ENCODE results near the gene OPCML. TPM values are rescaled to one million over a fixed set of nuclear protein-coding genes. Genes with fewer than 3 reads are reported as not detected.

The OPCML gene
- total and polyA plus RNA-seq, 4 donors, result under 0.01 to 0.01 TPM; not detected in 2

DNA sequence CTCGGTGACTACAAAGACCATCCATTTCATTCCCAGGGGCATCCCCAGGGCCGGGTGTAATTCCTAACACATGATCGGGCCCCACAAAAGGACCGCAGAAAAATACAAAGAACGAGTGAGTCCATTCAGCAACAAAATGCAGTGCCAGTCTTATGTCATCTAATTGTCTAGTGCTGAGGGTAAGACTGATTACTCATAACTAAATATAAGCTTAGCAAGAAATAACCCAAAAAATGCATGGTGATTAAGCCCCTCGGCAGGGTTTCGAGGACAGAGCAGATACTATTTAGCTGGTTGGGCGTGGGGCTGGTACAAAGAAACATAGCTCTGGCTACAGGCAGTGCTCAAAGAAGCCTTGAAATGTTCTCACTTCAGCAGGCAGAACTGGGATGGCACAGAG, 1078.9 kb downstream of the OPCML start:
- no peak for DNase-seq (ENCODE audit: low spot score)
- Histone ChIP-seq H3K4me1 (ENCODE audit: control insufficient read depth in 4 of 4, insufficient read depth in 4 of 4, low read length in 3 of 4) (no peaks in the 10 kb centered on the region), H3K36me3 (ENCODE audit: control insufficient read depth in 4 of 4, insufficient read depth in 3 of 4, low read depth in 1 of 4, low read length in 3 of 4) (no peaks in the 10 kb centered on the region), H3K9me3 (ENCODE audit: control insufficient read depth in 4 of 4, low read length in 3 of 4) (no peaks in the 10 kb centered on the region), H3K27ac (ENCODE audit: low read depth in 1 of 2, low read length in 2 of 2) (no peak overlapping the region), H3K4me3 (ENCODE audit: low read depth in 1 of 3, low read length in 3 of 3) (no peak overlapping the region), H3K27me3 (ENCODE audit: control insufficient read depth in 4 of 4, insufficient read depth in 4 of 4, low read length in 3 of 4) (no peaks in the 10 kb centered on the region), H3K9ac (ENCODE audit: low read depth in 1 of 2, low read length in 2 of 2) (no peak overlapping the region)
- WGBS, result 85% methylated on average over 8 of the region's 8 CpGs
- TF ChIP-seq ZBTB33 (IDR thresholded peaks at IDR 0.05), result no peak

DNA sequence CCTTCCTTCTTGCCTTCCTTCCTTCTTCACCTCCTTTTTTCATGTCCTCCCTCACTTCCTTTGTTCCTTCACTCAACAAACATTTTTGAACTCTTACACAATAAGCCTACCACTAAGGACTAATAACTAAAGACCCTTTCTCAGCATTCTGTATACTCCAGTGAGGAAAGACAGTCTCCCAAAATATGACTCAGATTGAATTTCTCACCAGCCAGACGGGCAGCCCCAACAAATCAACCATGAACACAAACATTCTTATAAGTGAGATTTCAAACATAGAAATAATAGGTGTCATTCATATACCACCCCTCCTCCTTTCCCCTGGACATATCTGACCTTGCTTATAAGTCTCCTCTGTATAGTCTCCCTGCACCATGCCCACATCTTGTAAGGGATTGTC, 1079.7 kb downstream of the OPCML start:
- no peak for DNase-seq (ENCODE audit: low spot score)
- Histone ChIP-seq H3K36me3 (ENCODE audit: control insufficient read depth in 4 of 4, insufficient read depth in 3 of 4, low read depth in 1 of 4, low read length in 3 of 4) (no peaks in the 10 kb centered on the region), H3K9ac (ENCODE audit: low read depth in 1 of 2, low read length in 2 of 2) (no peak overlapping the region), H3K9me3 (ENCODE audit: control insufficient read depth in 4 of 4, low read length in 3 of 4) (no peaks in the 10 kb centered on the region), H3K4me3 (ENCODE audit: low read depth in 1 of 3, low read length in 3 of 3) (no peak overlapping the region), H3K27ac (ENCODE audit: low read depth in 1 of 2, low read length in 2 of 2) (no peak overlapping the region), H3K27me3 (ENCODE audit: control insufficient read depth in 4 of 4, insufficient read depth in 4 of 4, low read length in 3 of 4) (no peaks in the 10 kb centered on the region), H3K4me1 (ENCODE audit: control insufficient read depth in 4 of 4, insufficient read depth in 4 of 4, low read length in 3 of 4) (no peaks in the 10 kb centered on the region)
- no peak for TF ChIP-seq RXRA (IDR thresholded peaks at IDR 0.05)
- TF ChIP-seq EGR1 (IDR thresholded peaks at IDR 0.05; ENCODE audit: low read depth in 2 of 2), result no peak
- no peak for TF ChIP-seq ZBTB33 (IDR thresholded peaks at IDR 0.05)
- no peak for TF ChIP-seq SP1 (IDR thresholded peaks at IDR 0.05)
- no peak for TF ChIP-seq RAD21 (IDR thresholded peaks at IDR 0.05)
- TF ChIP-seq, protein P1, sequence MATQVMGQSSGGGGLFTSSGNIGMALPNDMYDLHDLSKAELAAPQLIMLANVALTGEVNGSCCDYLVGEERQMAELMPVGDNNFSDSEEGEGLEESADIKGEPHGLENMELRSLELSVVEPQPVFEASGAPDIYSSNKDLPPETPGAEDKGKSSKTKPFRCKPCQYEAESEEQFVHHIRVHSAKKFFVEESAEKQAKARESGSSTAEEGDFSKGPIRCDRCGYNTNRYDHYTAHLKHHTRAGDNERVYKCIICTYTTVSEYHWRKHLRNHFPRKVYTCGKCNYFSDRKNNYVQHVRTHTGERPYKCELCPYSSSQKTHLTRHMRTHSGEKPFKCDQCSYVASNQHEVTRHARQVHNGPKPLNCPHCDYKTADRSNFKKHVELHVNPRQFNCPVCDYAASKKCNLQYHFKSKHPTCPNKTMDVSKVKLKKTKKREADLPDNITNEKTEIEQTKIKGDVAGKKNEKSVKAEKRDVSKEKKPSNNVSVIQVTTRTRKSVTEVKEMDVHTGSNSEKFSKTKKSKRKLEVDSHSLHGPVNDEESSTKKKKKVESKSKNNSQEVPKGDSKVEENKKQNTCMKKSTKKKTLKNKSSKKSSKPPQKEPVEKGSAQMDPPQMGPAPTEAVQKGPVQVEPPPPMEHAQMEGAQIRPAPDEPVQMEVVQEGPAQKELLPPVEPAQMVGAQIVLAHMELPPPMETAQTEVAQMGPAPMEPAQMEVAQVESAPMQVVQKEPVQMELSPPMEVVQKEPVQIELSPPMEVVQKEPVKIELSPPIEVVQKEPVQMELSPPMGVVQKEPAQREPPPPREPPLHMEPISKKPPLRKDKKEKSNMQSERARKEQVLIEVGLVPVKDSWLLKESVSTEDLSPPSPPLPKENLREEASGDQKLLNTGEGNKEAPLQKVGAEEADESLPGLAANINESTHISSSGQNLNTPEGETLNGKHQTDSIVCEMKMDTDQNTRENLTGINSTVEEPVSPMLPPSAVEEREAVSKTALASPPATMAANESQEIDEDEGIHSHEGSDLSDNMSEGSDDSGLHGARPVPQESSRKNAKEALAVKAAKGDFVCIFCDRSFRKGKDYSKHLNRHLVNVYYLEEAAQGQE (IDR thresholded peaks at IDR 0.05), result no peak
- no peak for TF ChIP-seq FOXA1 (IDR thresholded peaks at IDR 0.05)
- no peak for TF ChIP-seq TAF1 (conservative IDR thresholded peaks at IDR 0.05)
- TF ChIP-seq FOXA2 (IDR thresholded peaks at IDR 0.05), result no peak
- TF ChIP-seq CTCF (IDR thresholded peaks at IDR 0.05; ENCODE audit: low read depth, low read length, missing input control), result no peak
- no peak for TF ChIP-seq HNF4G (IDR thresholded peaks at IDR 0.05)
- TF ChIP-seq YY1 (IDR thresholded peaks at IDR 0.05), result no peak
- 81% methylated on average over 1 of the region's 1 CpG for WGBS
